ENCODE results near the gene ZNF268. TPM values are rescaled to one million over a fixed set of nuclear protein-coding genes. Genes with fewer than 3 reads are reported as not detected.
A peak's percentile ranks its signal among the peaks of the same experiment; 100 is the strongest.

ZNF268 gene
- total RNA-seq, 1 experiment from 2014 or later = 23.4 TPM

DNA sequence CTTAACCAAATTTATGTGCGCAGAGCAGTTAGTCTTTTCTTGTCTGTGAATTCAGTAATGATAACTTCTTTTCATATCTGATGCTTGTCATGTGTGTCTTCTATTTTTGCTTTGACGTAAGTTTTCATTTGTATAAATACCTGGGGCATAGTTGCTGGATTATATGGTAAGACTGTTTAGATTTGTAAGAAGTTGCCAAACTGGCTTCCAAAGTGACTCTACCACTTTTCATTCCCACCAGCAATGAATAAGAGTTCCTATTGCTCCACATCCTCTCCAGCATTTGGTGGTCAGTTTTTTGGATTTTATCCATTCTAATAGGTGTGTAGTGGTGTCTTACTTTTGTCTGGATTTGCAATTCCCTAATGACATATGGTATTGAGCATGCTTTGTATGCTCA is 8.9 kb downstream of the ZNF268 start:
- ChIA-PET POLR2A (no interaction called here), CTCF (interaction anchor here (1.2 kb wide), 1 partner anchor 13 kb away, joined by 4 read pairs; no protein-coding TSS in a partner anchor)
- Mint-ChIP-seq H3K4me1 (ENCODE audit: insufficient read depth, unreplicated experiment) (no peaks in the 10 kb centered on the region), H3K4me3 (ENCODE audit: unreplicated experiment) (no peak overlapping the region), H3K27me3 (ENCODE audit: insufficient read depth, unreplicated experiment) (no peaks in the 10 kb centered on the region), H3K9me3 (ENCODE audit: unreplicated experiment) (peaks cover 37% of the 10 kb centered on the region), H3K36me3 (ENCODE audit: insufficient read depth, unreplicated experiment) (peaks cover 100% of the 10 kb centered on the region), H3K27ac (ENCODE audit: low read depth, unreplicated experiment) (no peak overlapping the region)
- DNase-seq (ENCODE audit: unreplicated experiment) = no peak
- TF ChIP-seq, protein P1, sequence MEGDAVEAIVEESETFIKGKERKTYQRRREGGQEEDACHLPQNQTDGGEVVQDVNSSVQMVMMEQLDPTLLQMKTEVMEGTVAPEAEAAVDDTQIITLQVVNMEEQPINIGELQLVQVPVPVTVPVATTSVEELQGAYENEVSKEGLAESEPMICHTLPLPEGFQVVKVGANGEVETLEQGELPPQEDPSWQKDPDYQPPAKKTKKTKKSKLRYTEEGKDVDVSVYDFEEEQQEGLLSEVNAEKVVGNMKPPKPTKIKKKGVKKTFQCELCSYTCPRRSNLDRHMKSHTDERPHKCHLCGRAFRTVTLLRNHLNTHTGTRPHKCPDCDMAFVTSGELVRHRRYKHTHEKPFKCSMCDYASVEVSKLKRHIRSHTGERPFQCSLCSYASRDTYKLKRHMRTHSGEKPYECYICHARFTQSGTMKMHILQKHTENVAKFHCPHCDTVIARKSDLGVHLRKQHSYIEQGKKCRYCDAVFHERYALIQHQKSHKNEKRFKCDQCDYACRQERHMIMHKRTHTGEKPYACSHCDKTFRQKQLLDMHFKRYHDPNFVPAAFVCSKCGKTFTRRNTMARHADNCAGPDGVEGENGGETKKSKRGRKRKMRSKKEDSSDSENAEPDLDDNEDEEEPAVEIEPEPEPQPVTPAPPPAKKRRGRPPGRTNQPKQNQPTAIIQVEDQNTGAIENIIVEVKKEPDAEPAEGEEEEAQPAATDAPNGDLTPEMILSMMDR (IDR thresholded peaks at IDR 0.05; ENCODE audit: unreplicated experiment) = no peak
- intact Hi-C loops (cut with micrococcal nuclease) = no loop called here
- no TSS peak for BruUV-seq (replicated peaks)

DNA sequence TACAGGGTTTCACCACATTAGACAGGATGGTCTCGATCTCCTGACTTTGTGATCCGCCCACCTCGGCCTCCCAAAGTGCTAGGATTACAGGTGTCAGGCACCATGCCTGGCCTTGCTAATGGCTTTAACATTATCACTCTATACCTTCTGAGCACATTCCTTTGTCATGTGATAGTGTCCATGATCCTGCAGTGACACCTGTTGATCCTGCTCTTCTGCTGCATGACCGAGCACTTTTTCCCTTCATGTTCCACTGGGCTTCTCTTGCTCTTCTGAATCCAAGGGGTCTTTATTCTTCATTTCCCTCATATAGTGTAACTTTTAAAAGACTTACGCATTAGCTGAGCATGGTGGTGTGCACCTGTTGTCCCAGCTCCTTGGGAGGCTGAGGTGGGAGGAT is 11.6 kb downstream of the ZNF268 start:
- intact Hi-C loops (cut with micrococcal nuclease) = no loop called here
- no peak overlapping the region for H3K4me3 Mint-ChIP-seq (ENCODE audit: unreplicated experiment)
- TF ChIP-seq, protein P1 (IDR thresholded peaks at IDR 0.05; ENCODE audit: unreplicated experiment) = no peak
- CTCF ChIA-PET = no interaction called here
- no peak overlapping the region for H3K27ac Mint-ChIP-seq (ENCODE audit: low read depth, unreplicated experiment)
- no peak for DNase-seq (ENCODE audit: unreplicated experiment)
- no peaks in the 10 kb centered on the region for H3K27me3 Mint-ChIP-seq (ENCODE audit: insufficient read depth, unreplicated experiment)
- POLR2A ChIA-PET = no interaction called here
- BruUV-seq (replicated peaks) = no TSS peak
- H3K36me3 Mint-ChIP-seq (ENCODE audit: insufficient read depth, unreplicated experiment) = peaks cover 87% of the 10 kb centered on the region
- no peaks in the 10 kb centered on the region for H3K4me1 Mint-ChIP-seq (ENCODE audit: insufficient read depth, unreplicated experiment)
- H3K9me3 Mint-ChIP-seq (ENCODE audit: unreplicated experiment) = peaks cover 38% of the 10 kb centered on the region

DNA sequence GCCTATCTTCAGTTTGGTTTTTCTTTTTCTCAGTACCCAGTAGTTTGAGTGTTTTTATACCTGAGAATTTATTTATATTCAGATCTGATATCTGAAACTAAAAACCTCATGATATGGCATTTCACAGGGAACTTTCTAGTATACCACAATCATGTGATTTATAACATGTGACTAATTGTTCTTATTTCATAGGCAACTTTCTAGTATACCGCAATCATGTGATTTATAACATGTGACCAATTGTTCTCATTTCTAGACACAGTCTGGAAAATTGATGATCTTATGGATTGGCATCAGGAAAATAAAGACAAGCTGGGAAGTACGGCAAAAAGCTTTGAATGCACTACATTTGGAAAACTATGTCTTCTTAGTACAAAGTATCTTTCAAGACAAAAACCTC is 20.6 kb downstream of the ZNF268 start:
- intact Hi-C loops (cut with micrococcal nuclease) = no loop called here
- DNase-seq (ENCODE audit: unreplicated experiment) = no peak
- Mint-ChIP-seq H3K4me3 (ENCODE audit: unreplicated experiment) (no peak overlapping the region), H3K27me3 (ENCODE audit: insufficient read depth, unreplicated experiment) (no peaks in the 10 kb centered on the region), H3K9me3 (ENCODE audit: unreplicated experiment) (peaks cover 24% of the 10 kb centered on the region), H3K27ac (ENCODE audit: low read depth, unreplicated experiment) (no peak overlapping the region), H3K36me3 (ENCODE audit: insufficient read depth, unreplicated experiment) (peaks cover 55% of the 10 kb centered on the region), H3K4me1 (ENCODE audit: insufficient read depth, unreplicated experiment) (no peaks in the 10 kb centered on the region)
- POLR2A ChIA-PET = interaction anchor here (1.5 kb wide), 1 partner anchor 21 kb away, joined by 6 read pairs; the partner anchor contains the start of gene ZNF268
- TF ChIP-seq, protein P1 (IDR thresholded peaks at IDR 0.05; ENCODE audit: unreplicated experiment) = no peak
- BruUV-seq (replicated peaks) = no TSS peak
- CTCF ChIA-PET = no interaction called here

DNA sequence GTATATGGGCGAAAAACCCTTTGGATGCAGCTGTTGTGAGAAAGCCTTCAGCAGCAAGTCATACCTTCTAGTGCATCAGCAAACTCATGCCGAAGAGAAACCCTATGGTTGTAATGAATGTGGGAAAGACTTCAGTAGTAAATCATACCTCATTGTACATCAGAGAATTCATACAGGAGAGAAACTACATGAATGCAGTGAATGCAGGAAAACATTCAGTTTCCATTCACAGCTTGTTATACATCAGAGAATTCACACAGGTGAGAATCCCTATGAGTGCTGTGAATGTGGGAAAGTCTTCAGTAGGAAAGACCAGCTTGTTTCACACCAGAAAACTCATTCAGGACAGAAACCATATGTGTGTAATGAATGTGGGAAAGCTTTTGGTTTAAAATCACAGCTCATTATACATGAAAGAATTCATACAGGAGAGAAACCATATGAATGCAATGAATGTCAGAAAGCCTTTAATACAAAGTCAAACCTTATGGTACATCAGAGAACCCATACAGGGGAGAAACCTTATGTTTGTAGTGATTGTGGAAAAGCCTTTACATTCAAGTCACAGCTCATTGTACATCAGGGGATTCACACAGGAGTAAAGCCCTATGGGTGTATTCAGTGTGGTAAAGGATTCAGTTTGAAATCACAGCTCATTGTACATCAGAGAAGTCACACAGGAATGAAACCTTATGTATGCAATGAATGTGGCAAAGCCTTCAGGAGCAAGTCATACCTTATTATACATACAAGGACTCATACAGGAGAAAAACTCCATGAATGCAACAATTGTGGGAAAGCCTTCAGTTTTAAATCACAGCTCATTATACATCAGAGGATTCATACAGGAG is 21.4 kb downstream of the ZNF268 start:
- BruUV-seq (replicated peaks) = no TSS peak
- H3K36me3 Mint-ChIP-seq (ENCODE audit: insufficient read depth, unreplicated experiment) = peaks cover 55% of the 10 kb centered on the region
- H3K27ac Mint-ChIP-seq (ENCODE audit: low read depth, unreplicated experiment) = no peak overlapping the region
- TF ChIP-seq, protein P1 (IDR thresholded peaks at IDR 0.05; ENCODE audit: unreplicated experiment) = no peak
- H3K4me3 Mint-ChIP-seq (ENCODE audit: unreplicated experiment) = no peak overlapping the region
- ChIA-PET CTCF (interaction anchor here (0.5 to 1.4 kb wide), 3 partner anchors 12 to 98 kb away, joined by 3 to 4 read pairs (median 4); partner anchors contain the start of gene ZNF268), POLR2A (interaction anchor here (1.1 to 1.5 kb wide), 2 partner anchors 21 to 72 kb away, joined by 3 to 6 read pairs; partner anchors contain the start of genes ZNF10 and ZNF268)
- intact Hi-C loops (cut with micrococcal nuclease) = no loop called here
- peaks cover 24% of the 10 kb centered on the region for H3K9me3 Mint-ChIP-seq (ENCODE audit: unreplicated experiment)
- DNase-seq (ENCODE audit: unreplicated experiment) = peak; percentile 6
- H3K27me3 Mint-ChIP-seq (ENCODE audit: insufficient read depth, unreplicated experiment) = no peaks in the 10 kb centered on the region
- H3K4me1 Mint-ChIP-seq (ENCODE audit: insufficient read depth, unreplicated experiment) = no peaks in the 10 kb centered on the region

All from MCF 10A (cell line).